ENCODE measurements around the gene ST6GALNAC3.

Gene ST6GALNAC3

GRCh38 chr1:76583235-76583868 lies 508.8 kb downstream of the ST6GALNAC3 start:
- Histone ChIP-seq H3K4me3 (no peak overlapping the region), H3K27ac (no peak overlapping the region)

GRCh38 chr1:76583875-76584477 lies 509.4 kb downstream of the ST6GALNAC3 start:
- Histone ChIP-seq H3K4me3 (no peak overlapping the region), H3K27ac (no peak overlapping the region)

- no peak overlapping the region for H3K27ac ChIP-seq
- H3K4me3 ChIP-seq = no peak overlapping the region
These were observed 511.6 kb downstream of the ST6GALNAC3 start for GRCh38 chr1:76585980-76586674.

GRCh38 chr1:76587212-76587611 lies 512.7 kb downstream of the ST6GALNAC3 start:
- Histone ChIP-seq H3K27ac (no peak overlapping the region), H3K4me3 (no peak overlapping the region)

GRCh38 chr1:76591461-76591860 lies 516.9 kb downstream of the ST6GALNAC3 start:
- H3K4me3 ChIP-seq = no peak overlapping the region
- no peak overlapping the region for H3K27ac ChIP-seq

GRCh38 chr1:76591963-76592362 lies 517.4 kb downstream of the ST6GALNAC3 start:
- Histone ChIP-seq H3K27ac (no peak overlapping the region), H3K4me3 (no peak overlapping the region)

GRCh38 chr1:76593141-76593540 lies 518.6 kb downstream of the ST6GALNAC3 start:
- Histone ChIP-seq H3K4me3 (no peak overlapping the region), H3K27ac (no peak overlapping the region)

GRCh38 chr1:76593618-76594017 lies 519.1 kb downstream of the ST6GALNAC3 start:
- no peak overlapping the region for H3K27ac ChIP-seq
- no peak overlapping the region for H3K4me3 ChIP-seq

- Histone ChIP-seq H3K4me3 (no peak overlapping the region), H3K27ac (no peak overlapping the region)
These were observed 520.5 kb downstream of the ST6GALNAC3 start for GRCh38 chr1:76595024-76595423.

- Histone ChIP-seq H3K4me3 (no peak overlapping the region), H3K27ac (no peak overlapping the region)
These were observed 526.9 kb downstream of the ST6GALNAC3 start for GRCh38 chr1:76601465-76601864.

- Histone ChIP-seq H3K27ac (no peak overlapping the region), H3K4me3 (no peak overlapping the region)
These were observed 533.2 kb downstream of the ST6GALNAC3 start for GRCh38 chr1:76607717-76608116.

- Histone ChIP-seq H3K27ac (no peak overlapping the region), H3K4me3 (no peak overlapping the region)
These were observed 537.4 kb downstream of the ST6GALNAC3 start for GRCh38 chr1:76611770-76612445.

- no peak overlapping the region for H3K27ac ChIP-seq
- H3K4me3 ChIP-seq = no peak overlapping the region
These were observed 539.3 kb downstream of the ST6GALNAC3 start for GRCh38 chr1:76613886-76614285.

GRCh38 chr1:76615253-76616035 lies 540.9 kb downstream of the ST6GALNAC3 start:
- peak overlapping the region in 1 of 21 experiments; percentile 15 for H3K27ac ChIP-seq
- no peak overlapping the region for H3K4me3 ChIP-seq

- Histone ChIP-seq H3K4me3 (no peak overlapping the region), H3K27ac (no peak overlapping the region)
These were observed 545.8 kb downstream of the ST6GALNAC3 start for GRCh38 chr1:76620371-76620770.

GRCh38 chr1:76622774-76623528 lies 548.4 kb downstream of the ST6GALNAC3 start:
- no peak overlapping the region for H3K4me3 ChIP-seq
- H3K27ac ChIP-seq = no peak overlapping the region

- H3K27ac ChIP-seq = no peak overlapping the region
These were observed 551.5 kb downstream of the ST6GALNAC3 start for GRCh38 chr1:76625886-76626678.

GRCh38 chr1:76627498-76627897 lies 553.0 kb downstream of the ST6GALNAC3 start:
- Histone ChIP-seq H3K27ac (no peak overlapping the region), H3K4me3 (no peak overlapping the region)

More at GRCh38 chr1:76625886-76626678, 551.5 kb downstream of the ST6GALNAC3 start:
- H3K4me3 ChIP-seq = no peak overlapping the region

Data from skin epidermis (tissue), 12 donors.